IMR-90 (cell line): Measurements from ENCODE around the gene LUZP1. TPM values are rescaled to one million over a fixed set of nuclear protein-coding genes. Genes with fewer than 3 reads are reported as not detected.

Experiments
- ATAC-seq: fragments of 200-7000 bp; cut with Tn5 transposase; 2 replicates; pipeline ENCODE4 v1.9.1; 2020; ENCODE audit warnings: low read depth, mild to moderate bottlenecking, moderate library complexity
- BruUV-seq: library from RNA; stranded (reverse); fragments of 400-500 nt; replicated peaks from 2 replicates; lab custom pipeline; 2021; lab: Mats Ljungman, UMichigan
- CTCF ChIA-PET: fragments of 300-600 bp; formaldehyde crosslinking; extraction: SDS; loops from one replicate; lab custom pipeline; 2021; ENCODE audit warnings: antibody characterized with exemption; lab: Yijun Ruan, JAX
- POLR2A ChIA-PET: fragments of 300-600 bp; sonication (Branson Sonifier 250); formaldehyde crosslinking; loops from one replicate; lab custom pipeline; 2022; ENCODE audit warnings: antibody characterized with exemption; ENCODE audit not compliant: unreplicated experiment; lab: Charles Lee
- DNase-seq: peaks from one replicate; pipeline ENCODE4 v3.0.0; 2013
- H2AFZ ChIP-seq: replicated peaks from 2 replicates; pipeline ENCODE3; 2013; ENCODE audit warnings: low read length, mild to moderate bottlenecking; ENCODE audit not compliant: poor library complexity
- H2AK5ac ChIP-seq: 2 replicates; pipeline ENCODE4 v1.6.1; 2013; ENCODE audit warnings: low read depth, low read length, inconsistent platforms
- H2AK9ac ChIP-seq: replicated peaks from 2 replicates; pipeline ENCODE3; 2013; ENCODE audit warnings: mild to moderate bottlenecking, low read depth, low read length, moderate library complexity; ENCODE audit not compliant: poor library complexity
- H2BK120ac ChIP-seq: 2 replicates; pipeline ENCODE4 v1.6.1; 2013; ENCODE audit warnings: low read depth, low read length, inconsistent platforms
- H2BK15ac ChIP-seq: 3 replicates; pipeline ENCODE4 v1.6.1; 2013; ENCODE audit warnings: low read depth, low read length, inconsistent platforms
- H2BK20ac ChIP-seq: 2 replicates; pipeline ENCODE4 v1.6.1; 2013; ENCODE audit warnings: low read depth, mild to moderate bottlenecking, inconsistent platforms, low read length, moderate library complexity
- H2BK5ac ChIP-seq: 2 replicates; pipeline ENCODE4 v1.6.1; 2013; ENCODE audit warnings: mild to moderate bottlenecking, low read depth, low read length, inconsistent platforms; ENCODE audit not compliant: poor library complexity, severe bottlenecking
- H3K14ac ChIP-seq: replicated peaks from 2 replicates; pipeline ENCODE4 v1.6.1; 2013; ENCODE audit warnings: low read depth, low read length, inconsistent platforms
- H3K18ac ChIP-seq: 2 replicates; pipeline ENCODE4 v1.6.1; 2013; ENCODE audit warnings: low read depth, low read length, control low read depth
- H3K23ac ChIP-seq: 2 replicates; pipeline ENCODE4 v1.6.1; 2013; ENCODE audit warnings: low read depth, low read length, inconsistent platforms
- H3K27ac ChIP-seq: 2 replicates; pipeline ENCODE4 v1.5.1; 2013; ENCODE audit warnings: mild to moderate bottlenecking, control low read depth, low read length; ENCODE audit not compliant: insufficient read depth
- H3K27me3 ChIP-seq: 2 replicates; pipeline ENCODE4 v1.6.1; 2013; ENCODE audit warnings: low read length; ENCODE audit not compliant: control insufficient read depth, insufficient read depth
- H3K36me3 ChIP-seq: 2 replicates; pipeline ENCODE4 v1.6.1; 2013; ENCODE audit warnings: low read length, mixed read lengths; ENCODE audit not compliant: control insufficient read depth, insufficient read depth
- H3K4ac ChIP-seq: 2 replicates; pipeline ENCODE4 v1.6.1; 2013; ENCODE audit warnings: low read depth, low read length, inconsistent platforms
- H3K4me1 ChIP-seq: 2 replicates; pipeline ENCODE4 v1.6.1; 2013; ENCODE audit warnings: low read length, mixed read lengths; ENCODE audit not compliant: control insufficient read depth, insufficient read depth
- H3K4me2 ChIP-seq: 2 replicates; pipeline ENCODE4 v1.6.1; 2013; ENCODE audit warnings: low read depth, mild to moderate bottlenecking, control low read depth, low read length, moderate library complexity
- H3K4me3 ChIP-seq: 2 replicates; pipeline ENCODE4 v1.5.1; 2013; ENCODE audit warnings: low read depth, mild to moderate bottlenecking, control low read depth, low read length, moderate library complexity; ENCODE audit not compliant: insufficient read depth
- H3K56ac ChIP-seq: 2 replicates; pipeline ENCODE4 v1.6.1; 2013; ENCODE audit warnings: low read length, inconsistent platforms; ENCODE audit not compliant: insufficient read depth; ENCODE audit errors: extremely low read depth
- H3K79me1 ChIP-seq, 2 experiments: 2 replicates each; pipeline ENCODE4 v1.6.1; 2013; ENCODE audit warnings: low read length in 2 of 2, inconsistent platforms in 1 of 2, low read depth in 1 of 2
- H3K9ac ChIP-seq: 2 replicates; pipeline ENCODE4 v1.6.1; 2013; ENCODE audit warnings: low read depth, low read length, control low read depth
- H3K9me1 ChIP-seq: 2 replicates; pipeline ENCODE4 v1.6.1; 2013; ENCODE audit warnings: low read length, inconsistent platforms; ENCODE audit not compliant: insufficient read depth
- H3K9me3 ChIP-seq: 2 replicates; pipeline ENCODE4 v1.6.1; 2013; ENCODE audit warnings: low read length; ENCODE audit not compliant: control insufficient read depth, insufficient read depth
- H4K20me1 ChIP-seq: 2 replicates; pipeline ENCODE4 v1.6.1; 2013; ENCODE audit warnings: low read length, inconsistent platforms; ENCODE audit not compliant: insufficient read depth
- H4K5ac ChIP-seq: 2 replicates; pipeline ENCODE4 v1.6.1; 2013; ENCODE audit warnings: mild to moderate bottlenecking, low read depth, low read length, control low read depth
- H4K8ac ChIP-seq, 2 experiments: 2 replicates each; pipeline ENCODE4 v1.6.1; 2013; ENCODE audit warnings: low read depth in 2 of 2, low read length in 2 of 2, control low read depth in 1 of 2, inconsistent platforms in 1 of 2
- H4K91ac ChIP-seq: 2 replicates; pipeline ENCODE4 v1.6.1; 2013; ENCODE audit warnings: low read depth, low read length, inconsistent platforms; ENCODE audit not compliant: insufficient read depth
- BHLHE40 ChIP-seq: fragments of 150-350 bp; IDR thresholded peaks from 2 replicates; pipeline ENCODE4 v1.6.1; 2016; ENCODE audit warnings: mild to moderate bottlenecking, low read depth, low read length
- CEBPB ChIP-seq: IDR thresholded peaks from 2 replicates; pipeline ENCODE4 v1.6.1; 2012; ENCODE audit warnings: low read depth, low read length, improper control_type of control experiment
- CHD1 ChIP-seq: IDR thresholded peaks from 2 replicates; pipeline ENCODE4 v1.6.1; 2012; ENCODE audit warnings: low read depth, low read length, improper control_type of control experiment
- MAZ ChIP-seq: IDR thresholded peaks from 2 replicates; pipeline ENCODE4 v1.6.1; 2012; ENCODE audit warnings: low read depth, mild to moderate bottlenecking, low read length, improper control_type of control experiment, moderate library complexity, borderline replicate concordance
- MXI1 ChIP-seq: IDR thresholded peaks from 2 replicates; pipeline ENCODE4 v1.6.1; 2012; ENCODE audit warnings: low read depth, mild to moderate bottlenecking, low read length, moderate library complexity, borderline replicate concordance
- NFE2L2 ChIP-seq: fragments of 150-350 bp; IDR thresholded peaks from 2 replicates; pipeline ENCODE4 v1.6.1; 2016; ENCODE audit warnings: low read depth, mild to moderate bottlenecking, low read length
- POLR2A ChIP-seq: IDR thresholded peaks from 2 replicates; pipeline ENCODE4 v1.6.1; 2012; ENCODE audit warnings: mild to moderate bottlenecking, low read depth, low read length
- RAD21 ChIP-seq: IDR thresholded peaks from 2 replicates; pipeline ENCODE4 v1.6.1; 2012; ENCODE audit warnings: low read length, improper control_type of control experiment
- RCOR1 ChIP-seq: IDR thresholded peaks from 2 replicates; pipeline ENCODE4 v1.6.1; 2012; ENCODE audit warnings: mild to moderate bottlenecking, low read length, improper control_type of control experiment; ENCODE audit not compliant: insufficient replicate concordance
- RFX5 ChIP-seq: IDR thresholded peaks from 2 replicates; pipeline ENCODE4 v1.8.0; 2012; ENCODE audit warnings: low read depth, mild to moderate bottlenecking, low read length, moderate library complexity
- SMC3 ChIP-seq: fragments of 150-350 bp; IDR thresholded peaks from 2 replicates; pipeline ENCODE4 v1.6.1; 2016; ENCODE audit warnings: low read depth, mild to moderate bottlenecking, antibody characterized with exemption, low read length, moderate library complexity
- WGBS, 2 experiments: methylation state at CpG; one replicate each; pipeline versions ENCODE4 v1.1.5 to v1.1.7; 2013; ENCODE audit warnings: missing lambda C conversion rate in 2 of 2; ENCODE audit not compliant: insufficient read length in 1 of 2; ENCODE audit errors: extremely low coverage in 2 of 2; 5-methylcytosine and 5-hydroxymethylcytosine counted together
- dilution Hi-C: fragments of 300-500 bp; cut with HindIII; formaldehyde crosslinking; loops from one replicate; pipeline ENCODE4 v1.14.3; 2018; ENCODE audit warnings: low sequenced_read_pairs; ENCODE audit not compliant: unreplicated experiment
- in situ Hi-C: fragments of 300-500 bp; cut with MboI; formaldehyde crosslinking; loops from 3 replicates; pipeline ENCODE4 v1.14.3; 2019; ENCODE audit warnings: low sequenced_read_pairs, inconsistent platforms, mixed read lengths
- intact Hi-C: fragments of 100-400 bp; cut with micrococcal nuclease; formaldehyde crosslinking; loops from 2 replicates; pipeline ENCODE4 v1.10.0; 2022
- polyA plus RNA-seq, 3 experiments: library from polyadenylated mRNA; depleted of rRNA; stranded (reverse); fragments of >200 nt; gene quantifications; 2 replicates each; pipeline ENCODE4 v1.2.3, GENCODE V29; 2012; ENCODE audit warnings: low replicate concordance in 1 of 3
- total RNA-seq: library from RNA; depleted of rRNA; stranded (reverse); fragments of >200 nt; gene quantifications from 2 replicates; pipeline ENCODE4 v1.2.3, GENCODE V29; 2012
- TF ChIP-seq, protein P1 (sequence below): fragments of 150-350 bp; IDR thresholded peaks from 2 replicates; pipeline ENCODE4 v1.6.1; 2016; ENCODE audit warnings: low read depth, mild to moderate bottlenecking, low read length, moderate library complexity, borderline replicate concordance
- TF ChIP-seq, protein P2 (sequence below): fragments of 150-350 bp; IDR thresholded peaks from 2 replicates; pipeline ENCODE4 v1.6.1; 2017; ENCODE audit warnings: mild to moderate bottlenecking, antibody characterized with exemption, low read length, low read depth
- TF ChIP-seq, protein P3 (sequence below): conservative IDR thresholded peaks from 2 replicates; pipeline ENCODE4 v1.5.1; 2012; ENCODE audit warnings: mild to moderate bottlenecking, low read depth, low read length, improper control_type of control experiment

The LUZP1 gene
- total and polyA plus RNA-seq, 2 of the 4 experiments (the other 2 are of a cell fraction): 13.1 to 31.7 TPM

DNA sequence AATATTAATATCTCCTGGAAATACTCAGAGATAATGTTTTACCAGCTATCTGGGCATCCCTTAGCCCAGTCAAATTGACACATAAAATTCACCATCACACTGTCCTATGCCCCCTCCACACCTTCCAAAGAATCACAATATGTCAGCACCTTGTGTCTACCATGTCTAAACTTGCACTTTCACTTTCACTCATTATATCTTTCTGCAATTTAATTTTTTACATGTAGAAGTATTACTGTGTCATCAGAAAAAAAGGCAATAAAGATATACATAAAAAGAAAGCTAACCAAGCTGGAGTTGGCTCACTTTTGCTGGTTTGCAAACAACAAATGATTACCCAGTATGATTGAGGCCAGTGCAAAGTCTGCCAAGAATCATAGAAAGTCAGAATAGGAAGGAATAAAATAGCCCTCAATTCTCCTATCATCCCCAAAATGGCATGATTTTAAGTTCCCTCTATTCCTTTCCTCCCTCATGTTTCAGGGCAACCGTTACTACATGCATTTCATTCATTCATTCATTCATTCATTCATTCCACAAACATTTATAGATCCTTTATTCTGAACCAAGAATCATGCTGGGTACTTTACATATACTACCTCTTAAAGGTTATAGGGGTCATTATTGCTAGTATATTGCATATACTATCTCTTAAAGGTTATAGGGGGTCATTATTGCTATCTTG is 5.9 kb upstream of the LUZP1 start:
- Histone ChIP-seq H3K14ac (no peak overlapping the region), H4K8ac (no peak overlapping the region), H2BK15ac (no peak overlapping the region), H3K4me3 (no peak overlapping the region), H4K20me1 (no peaks in the 10 kb centered on the region), H3K18ac (no peak overlapping the region), H4K5ac (no peak overlapping the region), H3K9ac (no peak overlapping the region), H3K27me3 (no peaks in the 10 kb centered on the region), H3K4me2 (no peak overlapping the region), H3K9me1 (peaks cover 5% of the 10 kb centered on the region), H3K4ac (no peak overlapping the region), H2BK120ac (no peak overlapping the region), H3K56ac (no peak overlapping the region), H4K91ac (no peak overlapping the region), H3K79me1 (peaks cover 8 to 18% of the 10 kb centered on the region in 2 experiments; a peak in 3 of 4 replicates), H3K4me1 (peaks cover 9% of the 10 kb centered on the region), H2BK20ac (no peak overlapping the region), H2AK9ac (no peak overlapping the region), H2AFZ (no peak overlapping the region), H3K23ac (no peak overlapping the region), H3K9me3 (no peaks in the 10 kb centered on the region), H2AK5ac (no peak overlapping the region), H2BK5ac (no peak overlapping the region), H3K36me3 (no peaks in the 10 kb centered on the region), H3K27ac (no peak overlapping the region)
- CTCF ChIA-PET: no interaction called here
- WGBS, 2 experiments: no CpG with 5 or more reads among the region's 1 CpG
- no peak for TF ChIP-seq NFE2L2
- no peak for TF ChIP-seq CHD1
- TF ChIP-seq, protein P1, sequence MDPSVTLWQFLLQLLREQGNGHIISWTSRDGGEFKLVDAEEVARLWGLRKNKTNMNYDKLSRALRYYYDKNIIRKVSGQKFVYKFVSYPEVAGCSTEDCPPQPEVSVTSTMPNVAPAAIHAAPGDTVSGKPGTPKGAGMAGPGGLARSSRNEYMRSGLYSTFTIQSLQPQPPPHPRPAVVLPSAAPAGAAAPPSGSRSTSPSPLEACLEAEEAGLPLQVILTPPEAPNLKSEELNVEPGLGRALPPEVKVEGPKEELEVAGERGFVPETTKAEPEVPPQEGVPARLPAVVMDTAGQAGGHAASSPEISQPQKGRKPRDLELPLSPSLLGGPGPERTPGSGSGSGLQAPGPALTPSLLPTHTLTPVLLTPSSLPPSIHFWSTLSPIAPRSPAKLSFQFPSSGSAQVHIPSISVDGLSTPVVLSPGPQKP: no peak
- TF ChIP-seq MXI1: no peak
- TF ChIP-seq, protein P2, sequence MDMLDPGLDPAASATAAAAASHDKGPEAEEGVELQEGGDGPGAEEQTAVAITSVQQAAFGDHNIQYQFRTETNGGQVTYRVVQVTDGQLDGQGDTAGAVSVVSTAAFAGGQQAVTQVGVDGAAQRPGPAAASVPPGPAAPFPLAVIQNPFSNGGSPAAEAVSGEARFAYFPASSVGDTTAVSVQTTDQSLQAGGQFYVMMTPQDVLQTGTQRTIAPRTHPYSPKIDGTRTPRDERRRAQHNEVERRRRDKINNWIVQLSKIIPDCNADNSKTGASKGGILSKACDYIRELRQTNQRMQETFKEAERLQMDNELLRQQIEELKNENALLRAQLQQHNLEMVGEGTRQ: no peak
- TF ChIP-seq SMC3: no peak
- TF ChIP-seq RFX5: no peak
- TF ChIP-seq CEBPB: no peak
- TF ChIP-seq, protein P3, sequence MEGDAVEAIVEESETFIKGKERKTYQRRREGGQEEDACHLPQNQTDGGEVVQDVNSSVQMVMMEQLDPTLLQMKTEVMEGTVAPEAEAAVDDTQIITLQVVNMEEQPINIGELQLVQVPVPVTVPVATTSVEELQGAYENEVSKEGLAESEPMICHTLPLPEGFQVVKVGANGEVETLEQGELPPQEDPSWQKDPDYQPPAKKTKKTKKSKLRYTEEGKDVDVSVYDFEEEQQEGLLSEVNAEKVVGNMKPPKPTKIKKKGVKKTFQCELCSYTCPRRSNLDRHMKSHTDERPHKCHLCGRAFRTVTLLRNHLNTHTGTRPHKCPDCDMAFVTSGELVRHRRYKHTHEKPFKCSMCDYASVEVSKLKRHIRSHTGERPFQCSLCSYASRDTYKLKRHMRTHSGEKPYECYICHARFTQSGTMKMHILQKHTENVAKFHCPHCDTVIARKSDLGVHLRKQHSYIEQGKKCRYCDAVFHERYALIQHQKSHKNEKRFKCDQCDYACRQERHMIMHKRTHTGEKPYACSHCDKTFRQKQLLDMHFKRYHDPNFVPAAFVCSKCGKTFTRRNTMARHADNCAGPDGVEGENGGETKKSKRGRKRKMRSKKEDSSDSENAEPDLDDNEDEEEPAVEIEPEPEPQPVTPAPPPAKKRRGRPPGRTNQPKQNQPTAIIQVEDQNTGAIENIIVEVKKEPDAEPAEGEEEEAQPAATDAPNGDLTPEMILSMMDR: no peak
- TF ChIP-seq RAD21: no peak
- no peak for TF ChIP-seq MAZ
- no peak for TF ChIP-seq POLR2A
- no peak for TF ChIP-seq RCOR1
- TF ChIP-seq BHLHE40: no peak
- BruUV-seq: no TSS peak
- no peak for ATAC-seq
- POLR2A ChIA-PET: no interaction called here
- in situ Hi-C loops: no loop called here
- dilution Hi-C loops: no loop called here
- intact Hi-C loops: no loop called here
- no peak for DNase-seq
